Measurements from ENCODE around the gene RAX2.
"Not testable (repeated sequence)": the region's sequence is repeated elsewhere in the genome, so short reads cannot be mapped to it uniquely, and the experiment has no call there.

The RAX2 gene

GRCh38 chr19:3760871-3761361 is 11.1 kb downstream of the RAX2 start:
- no peak for DNase-seq (ENCODE audit: low read depth in 2 of 2)

GRCh38 chr19:3759482-3760254 is 12.4 kb downstream of the RAX2 start:
- no peak for DNase-seq (ENCODE audit: low read depth in 2 of 2)

GRCh38 chr19:3758297-3758696 is 13.7 kb downstream of the RAX2 start:
- DNase-seq (ENCODE audit: low read depth in 2 of 2) = not testable (repeated sequence)

GRCh38 chr19:3757705-3758104 is 14.3 kb downstream of the RAX2 start:
- DNase-seq (ENCODE audit: low read depth in 2 of 2) = not testable (repeated sequence)

- DNase-seq (ENCODE audit: low read depth in 2 of 2) = no peak
Measured at GRCh38 chr19:3753631-3754410, 18.2 kb downstream of the RAX2 start.

- no peak for DNase-seq (ENCODE audit: low read depth in 2 of 2)
Measured at GRCh38 chr19:3752492-3752891, 19.5 kb downstream of the RAX2 start.

GRCh38 chr19:3751236-3751635 is 20.8 kb downstream of the RAX2 start:
- DNase-seq (ENCODE audit: low read depth in 2 of 2) = no peak

- DNase-seq (ENCODE audit: low read depth in 2 of 2) = no peak
Measured at GRCh38 chr19:3750211-3750610, 21.8 kb downstream of the RAX2 start.

- no peak for DNase-seq (ENCODE audit: low read depth in 2 of 2)
Measured at GRCh38 chr19:3748965-3749364, 23.1 kb downstream of the RAX2 start.

- DNase-seq (ENCODE audit: low read depth in 2 of 2) = no peak
Measured at GRCh38 chr19:3746371-3747056, 25.5 kb downstream of the RAX2 start.

- DNase-seq (ENCODE audit: low read depth in 2 of 2) = no peak
Measured at GRCh38 chr19:3745363-3746045, 26.5 kb downstream of the RAX2 start.

- no peak for DNase-seq (ENCODE audit: low read depth in 2 of 2)
Measured at GRCh38 chr19:3743486-3743885, 28.5 kb downstream of the RAX2 start.

- no peak for DNase-seq (ENCODE audit: low read depth in 2 of 2)
Measured at GRCh38 chr19:3740431-3740830, 31.6 kb downstream of the RAX2 start.

- no peak for DNase-seq (ENCODE audit: low read depth in 2 of 2)
Measured at GRCh38 chr19:3738477-3739220, 33.4 kb downstream of the RAX2 start.

- DNase-seq (ENCODE audit: low read depth in 2 of 2) = no peak
Measured at GRCh38 chr19:3737487-3738205, 34.4 kb downstream of the RAX2 start.

GRCh38 chr19:3736106-3736724 is 35.8 kb downstream of the RAX2 start:
- DNase-seq (ENCODE audit: low read depth in 2 of 2) = no peak

GRCh38 chr19:3734310-3734600 is 37.8 kb downstream of the RAX2 start:
- DNase-seq (ENCODE audit: low read depth in 2 of 2) = no peak

GRCh38 chr19:3733549-3734309 is 38.3 kb downstream of the RAX2 start:
- DNase-seq (ENCODE audit: low read depth in 2 of 2) = no peak

GRCh38 chr19:3732108-3732507 is 39.9 kb downstream of the RAX2 start:
- no peak for DNase-seq (ENCODE audit: low read depth in 2 of 2)
